ENCODE results near the gene TBR1. TPM values are rescaled to one million over a fixed set of nuclear protein-coding genes. Genes with fewer than 3 reads are reported as not detected.

Gene TBR1
- total RNA-seq, 1 donor from 2014 or later: not detected

DNA sequence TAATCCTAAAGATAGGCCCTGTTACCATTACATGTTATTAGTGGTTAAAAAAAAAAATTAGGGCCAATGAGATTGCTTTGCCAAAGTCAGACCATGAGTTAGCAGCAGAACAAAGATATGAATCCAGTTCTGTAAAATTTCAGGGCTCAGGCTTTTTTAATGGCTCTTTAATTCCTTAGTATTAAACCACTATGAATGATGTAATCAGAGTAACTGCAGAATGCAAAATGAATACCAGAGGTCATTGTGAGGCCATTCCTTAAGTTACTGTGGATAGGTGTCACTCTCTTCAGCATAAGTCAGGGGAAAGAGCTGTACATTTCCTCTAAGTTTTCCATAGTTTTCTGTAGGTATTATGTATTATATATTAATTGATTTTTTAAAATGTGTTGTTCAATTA lies 42.2 kb upstream of the TBR1 start:
- H3K9me3 Mint-ChIP-seq (ENCODE audit: low read depth): no peaks in the 10 kb centered on the region
- no peak for DNase-seq (ENCODE audit: low spot score)
- H3K4me1 Mint-ChIP-seq (ENCODE audit: low read depth): peaks cover 4% of the 10 kb centered on the region
- peaks cover 10% of the 10 kb centered on the region for H3K36me3 Mint-ChIP-seq (ENCODE audit: low read depth)
- H3K4me3 Mint-ChIP-seq (ENCODE audit: unreplicated experiment): no peak overlapping the region
- H3K27me3 Mint-ChIP-seq (ENCODE audit: low read depth): no peaks in the 10 kb centered on the region
- no peak overlapping the region for H3K27ac Mint-ChIP-seq (ENCODE audit: unreplicated experiment)
- no peak for TF ChIP-seq CTCF (IDR thresholded peaks at IDR 0.05)

DNA sequence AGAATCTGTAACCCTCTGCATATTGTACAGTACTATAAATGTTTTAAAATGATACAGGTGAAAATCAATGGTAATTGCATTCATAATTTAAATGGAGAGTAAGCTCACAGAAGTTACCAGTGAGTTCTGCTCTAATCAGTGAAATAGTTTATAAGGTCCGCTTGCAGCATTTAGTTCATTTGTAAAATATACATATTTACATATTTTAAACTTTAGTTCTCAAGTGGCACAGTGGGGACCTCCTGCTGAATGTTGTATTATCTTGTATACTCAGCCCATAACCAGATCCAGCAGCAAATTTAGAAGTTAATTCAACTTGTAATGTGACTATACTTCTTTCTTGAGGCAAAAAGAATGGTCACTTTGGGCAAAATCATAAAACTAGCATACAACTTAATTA lies 41.7 kb upstream of the TBR1 start:
- Mint-ChIP-seq H3K27me3 (ENCODE audit: low read depth) (no peaks in the 10 kb centered on the region), H3K4me3 (ENCODE audit: unreplicated experiment) (no peak overlapping the region), H3K27ac (ENCODE audit: unreplicated experiment) (no peak overlapping the region), H3K4me1 (ENCODE audit: low read depth) (peaks cover 1% of the 10 kb centered on the region), H3K9me3 (ENCODE audit: low read depth) (no peaks in the 10 kb centered on the region), H3K36me3 (ENCODE audit: low read depth) (peaks cover 10% of the 10 kb centered on the region)
- TF ChIP-seq CTCF (IDR thresholded peaks at IDR 0.05): no peak
- no peak for DNase-seq (ENCODE audit: low spot score)

DNA sequence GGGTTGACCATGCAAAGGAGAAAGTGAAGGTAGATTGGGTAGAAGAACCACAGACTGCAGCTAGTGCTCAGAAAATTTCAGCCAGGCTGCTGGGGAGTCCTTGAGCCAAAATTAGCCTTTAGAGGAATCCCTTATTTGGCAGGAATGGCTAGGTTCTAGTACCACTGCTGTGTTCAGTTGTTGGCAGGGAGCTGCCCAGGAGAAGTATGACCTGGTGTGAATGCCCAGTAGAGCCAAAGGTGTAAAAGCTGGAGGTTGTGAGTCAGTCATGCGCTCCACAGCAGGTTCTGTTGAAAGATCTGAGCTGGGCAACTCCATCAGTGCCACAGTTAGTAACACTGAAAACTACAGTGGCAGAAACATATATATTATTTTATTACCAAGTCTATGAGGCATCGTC lies 36.4 kb upstream of the TBR1 start:
- no peak for TF ChIP-seq CTCF (IDR thresholded peaks at IDR 0.05)
- Mint-ChIP-seq H3K27ac (ENCODE audit: unreplicated experiment) (no peak overlapping the region), H3K4me1 (ENCODE audit: low read depth) (peaks cover 2% of the 10 kb centered on the region), H3K27me3 (ENCODE audit: low read depth) (no peaks in the 10 kb centered on the region), H3K4me3 (ENCODE audit: unreplicated experiment) (no peak overlapping the region), H3K9me3 (ENCODE audit: low read depth) (no peaks in the 10 kb centered on the region), H3K36me3 (ENCODE audit: low read depth) (peaks cover 3% of the 10 kb centered on the region)
- DNase-seq (ENCODE audit: low spot score): no peak

- no peak for DNase-seq (ENCODE audit: low spot score)
- no peaks in the 10 kb centered on the region for H3K27me3 Mint-ChIP-seq (ENCODE audit: low read depth)
- no peaks in the 10 kb centered on the region for H3K9me3 Mint-ChIP-seq (ENCODE audit: low read depth)
- H3K36me3 Mint-ChIP-seq (ENCODE audit: low read depth): peaks cover 6% of the 10 kb centered on the region
- no peak overlapping the region for H3K4me3 Mint-ChIP-seq (ENCODE audit: unreplicated experiment)
- peaks cover 2% of the 10 kb centered on the region for H3K4me1 Mint-ChIP-seq (ENCODE audit: low read depth)
- no peak overlapping the region for H3K27ac Mint-ChIP-seq (ENCODE audit: unreplicated experiment)
- no peak for TF ChIP-seq CTCF (IDR thresholded peaks at IDR 0.05)
Measured at GRCh38 chr2:161381546-161381945, 34.6 kb upstream of the TBR1 start.

DNA sequence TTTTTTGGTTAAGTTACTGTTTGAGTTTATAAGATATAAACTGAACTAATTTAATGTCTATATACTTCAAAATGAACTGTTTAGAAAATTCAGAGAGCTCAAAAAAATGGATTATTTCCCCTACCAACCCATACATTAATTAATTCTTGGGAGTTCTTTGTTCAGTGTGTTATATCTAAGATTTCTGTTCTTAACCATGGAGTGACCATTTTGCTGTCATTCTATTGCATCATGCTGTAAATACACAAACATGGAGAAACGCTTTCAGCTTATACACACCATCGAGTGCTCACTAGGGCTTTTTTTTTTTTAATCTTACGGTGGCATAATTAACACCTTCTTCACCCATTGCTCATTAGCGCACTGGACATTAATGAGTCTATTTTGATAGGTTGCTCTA lies 33.4 kb upstream of the TBR1 start:
- no peak overlapping the region for H3K4me3 Mint-ChIP-seq (ENCODE audit: unreplicated experiment)
- TF ChIP-seq CTCF (IDR thresholded peaks at IDR 0.05): no peak

More for the DNA sequence above, 33.4 kb upstream of the TBR1 start:
- no peak for DNase-seq (ENCODE audit: low spot score)
- Mint-ChIP-seq H3K27ac (ENCODE audit: unreplicated experiment) (no peak overlapping the region), H3K36me3 (ENCODE audit: low read depth) (peaks cover 4% of the 10 kb centered on the region), H3K27me3 (ENCODE audit: low read depth) (no peaks in the 10 kb centered on the region), H3K4me1 (ENCODE audit: low read depth) (peaks cover 2% of the 10 kb centered on the region), H3K9me3 (ENCODE audit: low read depth) (no peaks in the 10 kb centered on the region)
